Esophagus squamous epithelium (tissue), 5 donors: ENCODE measurements around the gene SCOC. TPM values are rescaled to one million over a fixed set of nuclear protein-coding genes. Genes with fewer than 3 reads are reported as not detected.
A peak's percentile ranks its signal among the peaks of the same experiment; 100 is the strongest.

ENCODE experiments used
- DNase-seq: peaks from one replicate; lab custom pipeline; 2025; lab: John Stamatoyannopoulos, UW
- H3K27ac ChIP-seq, 4 donors: fragments of 200-600 bp; sonication (generic); one replicate each; pipeline ENCODE4 v1.5.1; 2016 to 2019; ENCODE audit warnings: mild to moderate bottlenecking in 1 of 4
- H3K27me3 ChIP-seq, 4 donors: fragments of 200-600 bp; sonication (generic); 1 replicate in 3 of 4; 2 replicates in 1 of 4; pipeline versions ENCODE4 v1.5.1 to v1.6.0; 2017 to 2021; ENCODE audit warnings: antibody characterized with exemption in 1 of 4
- H3K36me3 ChIP-seq, 3 donors: fragments of 200-600 bp; sonication (generic); one replicate each; pipeline ENCODE4 v1.5.1; 2016 to 2019
- H3K4me1 ChIP-seq, 3 donors: fragments of 200-600 bp; sonication (generic); one replicate each; pipeline ENCODE4 v1.5.1; 2017 to 2019
- H3K4me3 ChIP-seq, 4 donors: fragments of 200-600 bp; sonication (generic); 1 replicate in 3 of 4; 2 replicates in 1 of 4; pipeline ENCODE4 v1.5.1; 2016 to 2019; ENCODE audit warnings: mild to moderate bottlenecking in 2 of 4, moderate library complexity in 1 of 4
- H3K9me3 ChIP-seq, 3 donors: fragments of 200-600 bp; sonication (generic); one replicate each; pipeline ENCODE4 v1.5.1; 2016 to 2019
- CTCF ChIP-seq, 6 experiments: fragments of 450-650 bp in 4 of 6; fragments of 200-600 bp in 2 of 6; sonication (generic) in 2 of 6; IDR thresholded peaks; one replicate each; pipeline ENCODE4 v1.5.1; 2016 to 2019; ENCODE audit warnings: antibody characterized with exemption in 6 of 6, mild to moderate bottlenecking in 4 of 6, moderate library complexity in 4 of 6
- POLR2A ChIP-seq, 4 donors: fragments of 450-650 bp; IDR thresholded peaks; one replicate each; pipeline ENCODE4 v1.6.1; 2017; ENCODE audit warnings: antibody characterized with exemption in 4 of 4, mild to moderate bottlenecking in 4 of 4, moderate library complexity in 3 of 4
- WGBS, 2 donors: methylation state at CpG; one replicate each; pipeline ENCODE4 v1.1.5; 2018; 5-methylcytosine and 5-hydroxymethylcytosine counted together
- intact Hi-C: fragments of 100-400 bp; cut with DNase I; formaldehyde crosslinking; loops from one replicate; pipeline ENCODE4 v1.15.0; 2022
- total RNA-seq, 4 donors: library from RNA; depleted of rRNA; stranded (reverse); fragments of >200 nt; gene quantifications; one replicate each; pipeline ENCODE4 v1.1.0, GENCODE V29; 2016
- donor health status: DM: yes; HTN: yes; CAD: no.

The SCOC gene
- total RNA-seq, 4 donors from 2014 or later = 39.1 to 73.6 (median 50.8) TPM

GRCh38 chr4:140353786-140354185, 19.7 kb upstream of the SCOC start:
- Histone ChIP-seq H3K36me3 (no peaks in the 10 kb centered on the region), H3K4me1 (no peaks in the 10 kb centered on the region), H3K4me3 (no peak overlapping the region), H3K27me3 (peaks cover 0 to 4% (median 0%) of the 10 kb centered on the region in 4 donors), H3K27ac (no peak overlapping the region), H3K9me3 (no peaks in the 10 kb centered on the region)
- TF ChIP-seq POLR2A (IDR thresholded peaks at IDR 0.05) (no peak), CTCF (IDR thresholded peaks at IDR 0.05) (no peak)
- DNase-seq = no peak
- WGBS, 2 donors = 56 to 67% methylated on average over 6 of the region's 6 CpGs
- intact Hi-C loops = loop anchor here (10.0 kb wide), 1 partner anchor 251 kb away; no protein-coding TSS in a partner anchor

GRCh38 chr4:140355288-140355687, 18.2 kb upstream of the SCOC start:
- intact Hi-C loops = loop anchor here (10.0 kb wide), 1 partner anchor 250 kb away; no protein-coding TSS in a partner anchor
- H3K36me3 ChIP-seq = no peaks in the 10 kb centered on the region
- no peak for TF ChIP-seq CTCF (IDR thresholded peaks at IDR 0.05)
- no peak for TF ChIP-seq POLR2A (IDR thresholded peaks at IDR 0.05)
- no peak overlapping the region for H3K4me3 ChIP-seq
- H3K9me3 ChIP-seq = no peaks in the 10 kb centered on the region
- no peak overlapping the region for H3K27ac ChIP-seq
- no peak for DNase-seq
- whole genome bisulfite sequencing, 2 donors = 56 to 66% methylated on average over 1 of the region's 1 CpG
- H3K27me3 ChIP-seq = peaks cover 0 to 9% (median 0%) of the 10 kb centered on the region in 4 donors
- no peaks in the 10 kb centered on the region for H3K4me1 ChIP-seq

- Histone ChIP-seq H3K4me1 (no peaks in the 10 kb centered on the region), H3K36me3 (no peaks in the 10 kb centered on the region), H3K27me3 (peaks cover 0 to 9% (median 0%) of the 10 kb centered on the region in 4 donors), H3K4me3 (no peak overlapping the region), H3K9me3 (no peaks in the 10 kb centered on the region), H3K27ac (no peak overlapping the region)
- TF ChIP-seq POLR2A (IDR thresholded peaks at IDR 0.05) (no peak), CTCF (IDR thresholded peaks at IDR 0.05) (no peak)
- WGBS, 2 donors = 69 to 75% methylated on average over 3 of the region's 3 CpGs
- no peak for DNase-seq
- intact Hi-C loops = loop anchor here (10.0 kb wide), 1 partner anchor 247 kb away; no protein-coding TSS in a partner anchor
These were observed 15.6 kb upstream of the SCOC start for GRCh38 chr4:140357868-140358267.

GRCh38 chr4:140358281-140358680, 15.2 kb upstream of the SCOC start:
- Histone ChIP-seq H3K27ac (no peak overlapping the region), H3K4me3 (no peak overlapping the region), H3K9me3 (no peaks in the 10 kb centered on the region), H3K36me3 (no peaks in the 10 kb centered on the region), H3K4me1 (no peaks in the 10 kb centered on the region), H3K27me3 (peaks cover 0 to 9% (median 0%) of the 10 kb centered on the region in 4 donors)
- DNase-seq = no peak
- 0% methylated on average over 1 of the region's 1 CpG for WGBS, 2 donors
- TF ChIP-seq CTCF (IDR thresholded peaks at IDR 0.05) (no peak), POLR2A (IDR thresholded peaks at IDR 0.05) (no peak)
- intact Hi-C loops = loop anchor here (10.0 kb wide), 1 partner anchor 247 kb away; no protein-coding TSS in a partner anchor

GRCh38 chr4:140359562-140360427, 13.7 kb upstream of the SCOC start:
- 27 to 29% methylated on average over 7 of the region's 7 CpGs for WGBS, 2 donors
- intact Hi-C loops = loop anchor here (10.0 kb wide), 1 partner anchor 245 kb away; no protein-coding TSS in a partner anchor
- TF ChIP-seq CTCF (IDR thresholded peaks at IDR 0.05) (peak; percentile 77 to 86 (median 82)), POLR2A (IDR thresholded peaks at IDR 0.05) (no peak)

More at GRCh38 chr4:140359562-140360427, 13.7 kb upstream of the SCOC start:
- Histone ChIP-seq H3K27me3 (peaks cover 0 to 9% (median 0%) of the 10 kb centered on the region in 4 donors), H3K9me3 (no peaks in the 10 kb centered on the region), H3K36me3 (no peaks in the 10 kb centered on the region), H3K4me3 (no peak overlapping the region), H3K4me1 (no peaks in the 10 kb centered on the region), H3K27ac (no peak overlapping the region)
- DNase-seq = no peak
